Measurements from ENCODE around the gene GNA12.

GNA12 gene

DNA sequence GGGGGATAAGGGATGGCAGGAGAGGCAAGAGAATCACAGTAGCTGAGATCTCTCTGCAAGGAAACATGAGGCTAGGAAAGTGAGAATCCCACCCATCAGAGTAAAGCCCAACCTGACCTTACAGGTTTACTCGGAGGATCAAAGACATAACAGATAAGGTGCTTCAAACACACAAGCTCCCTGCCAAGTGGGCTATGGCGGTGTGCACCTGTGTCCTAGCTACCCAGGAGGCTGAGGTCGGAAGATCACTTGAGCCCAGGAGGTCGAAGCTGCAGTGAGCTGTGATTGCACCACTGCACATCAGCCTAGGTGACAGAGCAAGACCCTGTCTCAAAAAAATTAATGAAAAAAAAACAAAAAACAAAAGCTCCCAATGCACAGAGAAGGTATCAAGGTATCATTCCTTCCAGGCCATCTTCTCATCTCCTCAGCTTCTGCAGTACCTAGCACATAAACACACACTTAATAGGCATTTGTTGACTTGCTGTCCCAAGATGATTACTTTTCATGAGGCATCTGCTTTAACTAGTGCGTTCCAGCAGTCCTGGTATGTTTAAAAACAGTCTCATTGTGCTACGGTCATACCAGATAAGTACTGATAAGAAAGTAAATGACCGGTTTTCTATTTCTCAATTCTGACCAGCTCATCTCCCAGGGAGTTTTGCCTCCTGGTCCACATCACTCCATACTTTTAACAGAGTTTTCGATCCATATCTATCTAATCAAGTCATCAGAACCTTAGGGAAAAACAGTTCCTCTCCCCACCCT lies 13.3 kb downstream of the GNA12 start:
- no peak overlapping the region for H3K4me3 ChIP-seq (ENCODE audit: low read depth, low read length)
- TF ChIP-seq, protein P1, sequence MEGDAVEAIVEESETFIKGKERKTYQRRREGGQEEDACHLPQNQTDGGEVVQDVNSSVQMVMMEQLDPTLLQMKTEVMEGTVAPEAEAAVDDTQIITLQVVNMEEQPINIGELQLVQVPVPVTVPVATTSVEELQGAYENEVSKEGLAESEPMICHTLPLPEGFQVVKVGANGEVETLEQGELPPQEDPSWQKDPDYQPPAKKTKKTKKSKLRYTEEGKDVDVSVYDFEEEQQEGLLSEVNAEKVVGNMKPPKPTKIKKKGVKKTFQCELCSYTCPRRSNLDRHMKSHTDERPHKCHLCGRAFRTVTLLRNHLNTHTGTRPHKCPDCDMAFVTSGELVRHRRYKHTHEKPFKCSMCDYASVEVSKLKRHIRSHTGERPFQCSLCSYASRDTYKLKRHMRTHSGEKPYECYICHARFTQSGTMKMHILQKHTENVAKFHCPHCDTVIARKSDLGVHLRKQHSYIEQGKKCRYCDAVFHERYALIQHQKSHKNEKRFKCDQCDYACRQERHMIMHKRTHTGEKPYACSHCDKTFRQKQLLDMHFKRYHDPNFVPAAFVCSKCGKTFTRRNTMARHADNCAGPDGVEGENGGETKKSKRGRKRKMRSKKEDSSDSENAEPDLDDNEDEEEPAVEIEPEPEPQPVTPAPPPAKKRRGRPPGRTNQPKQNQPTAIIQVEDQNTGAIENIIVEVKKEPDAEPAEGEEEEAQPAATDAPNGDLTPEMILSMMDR (IDR thresholded peaks at IDR 0.05; ENCODE audit: low read depth, low read length): no peak

DNA sequence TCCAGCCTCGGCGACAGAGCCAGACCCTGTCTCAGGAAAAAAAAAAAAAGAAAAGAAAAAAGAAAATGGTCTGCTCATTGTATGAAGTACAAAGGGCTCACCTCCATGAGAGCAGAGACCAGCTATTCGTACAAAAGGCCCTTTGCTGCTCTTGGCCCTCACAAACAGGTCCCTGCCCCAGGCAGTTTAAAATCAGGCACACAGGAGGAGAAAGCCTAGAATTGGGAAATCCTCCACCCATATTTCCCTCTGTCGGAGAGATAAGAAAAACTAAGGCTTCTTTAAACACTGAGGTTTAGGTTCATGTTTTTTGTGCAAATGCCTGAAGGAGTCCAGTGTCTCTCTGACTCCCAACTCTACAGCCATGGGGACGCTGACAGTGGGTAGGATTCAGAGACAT lies 15.1 kb downstream of the GNA12 start:
- TF ChIP-seq, protein P1 (IDR thresholded peaks at IDR 0.05; ENCODE audit: low read depth, low read length): no peak
- no peak overlapping the region for H3K4me3 ChIP-seq (ENCODE audit: low read depth, low read length)

DNA sequence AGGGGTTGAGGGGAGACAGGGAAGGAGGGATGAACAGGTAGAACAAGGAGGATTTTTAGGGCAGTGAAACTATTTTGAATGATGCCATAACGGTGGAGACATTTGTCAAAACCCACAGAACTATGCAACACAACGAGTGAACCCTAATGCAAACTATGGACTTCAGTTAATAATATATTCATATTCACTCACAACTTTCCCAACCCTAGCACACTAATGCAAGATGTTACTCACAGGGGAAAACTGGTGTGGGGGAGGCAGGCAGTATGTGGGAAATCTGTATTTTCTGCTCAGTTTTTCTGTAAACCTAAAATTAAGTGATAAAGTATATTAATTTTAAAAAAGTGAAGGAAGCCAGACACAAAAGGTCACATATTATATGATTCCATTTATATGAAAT lies 17.3 kb downstream of the GNA12 start:
- TF ChIP-seq, protein P1 (IDR thresholded peaks at IDR 0.05; ENCODE audit: low read depth, low read length): no peak
- H3K4me3 ChIP-seq (ENCODE audit: low read depth, low read length): no peak overlapping the region

DNA sequence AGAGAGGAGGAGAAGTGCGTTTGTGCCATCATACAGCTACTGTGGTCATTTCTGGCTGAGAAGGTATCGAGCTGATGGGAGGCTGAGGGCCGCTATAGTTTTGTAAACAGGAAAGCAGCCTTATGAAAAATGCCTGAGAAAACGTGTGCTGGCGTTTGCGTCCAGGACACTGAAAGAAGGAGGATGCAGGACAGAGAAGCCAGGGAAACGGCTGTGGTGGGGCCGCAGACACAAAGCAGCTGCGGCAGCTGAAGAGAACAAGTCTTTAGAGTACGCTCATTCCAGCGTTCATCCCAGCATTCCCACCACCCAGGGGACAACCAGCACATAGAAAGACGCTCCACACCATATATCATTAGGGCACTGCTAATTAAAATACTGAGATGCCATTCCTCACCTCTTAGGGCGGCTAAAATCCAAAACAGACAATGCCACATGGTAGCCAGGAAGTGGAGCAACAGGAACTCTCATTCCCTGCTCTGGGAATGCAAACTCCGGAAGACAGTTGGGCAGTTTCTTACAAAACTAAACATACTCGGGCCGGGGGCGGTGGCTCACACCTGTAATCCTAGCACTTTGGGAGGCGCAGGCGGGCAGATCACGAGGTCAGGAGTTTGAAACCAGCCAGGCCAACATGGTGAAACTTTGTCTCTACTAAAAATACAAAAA lies 18.4 kb downstream of the GNA12 start:
- TF ChIP-seq, protein P1 (IDR thresholded peaks at IDR 0.05; ENCODE audit: low read depth, low read length): no peak
- no peak overlapping the region for H3K4me3 ChIP-seq (ENCODE audit: low read depth, low read length)

DNA sequence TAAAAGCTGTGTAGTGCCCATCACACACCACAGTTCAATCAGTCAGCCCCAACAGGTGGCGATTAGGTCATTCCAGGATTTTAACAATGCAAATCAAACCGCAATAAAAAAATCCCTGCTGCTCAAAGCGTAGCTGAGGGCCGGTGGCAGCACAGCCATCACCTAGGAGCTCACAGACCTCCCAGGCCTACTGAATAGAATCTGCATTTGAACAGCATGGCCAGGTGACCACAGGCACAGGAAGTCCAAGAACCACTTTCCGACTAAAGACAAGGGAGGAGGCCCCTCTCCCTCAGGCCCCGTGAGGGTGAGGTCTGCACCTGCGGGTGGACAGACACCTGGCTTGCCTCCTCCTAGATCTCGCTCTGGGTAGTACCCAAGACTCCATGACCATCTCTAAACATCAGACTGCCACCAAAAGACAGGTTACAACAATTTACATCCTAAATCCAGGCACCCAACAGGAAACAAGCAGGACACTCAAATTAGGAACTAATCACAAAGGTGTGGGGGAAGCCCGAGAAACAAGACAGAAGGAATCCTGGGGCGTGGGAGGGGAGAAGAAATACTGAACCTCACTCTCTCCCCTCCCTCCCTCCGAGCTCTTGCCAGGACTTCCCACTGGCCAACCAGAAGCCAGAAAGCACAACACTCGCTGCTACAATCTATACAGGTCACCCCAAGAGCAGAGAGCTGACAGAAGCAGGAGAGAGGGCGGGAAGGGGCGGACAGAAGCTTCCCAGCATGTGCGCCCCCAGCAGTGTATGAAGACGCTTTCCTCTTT lies 19.2 kb downstream of the GNA12 start:
- TF ChIP-seq, protein P1 (IDR thresholded peaks at IDR 0.05; ENCODE audit: low read depth, low read length): no peak
- no peak overlapping the region for H3K4me3 ChIP-seq (ENCODE audit: low read depth, low read length)

DNA sequence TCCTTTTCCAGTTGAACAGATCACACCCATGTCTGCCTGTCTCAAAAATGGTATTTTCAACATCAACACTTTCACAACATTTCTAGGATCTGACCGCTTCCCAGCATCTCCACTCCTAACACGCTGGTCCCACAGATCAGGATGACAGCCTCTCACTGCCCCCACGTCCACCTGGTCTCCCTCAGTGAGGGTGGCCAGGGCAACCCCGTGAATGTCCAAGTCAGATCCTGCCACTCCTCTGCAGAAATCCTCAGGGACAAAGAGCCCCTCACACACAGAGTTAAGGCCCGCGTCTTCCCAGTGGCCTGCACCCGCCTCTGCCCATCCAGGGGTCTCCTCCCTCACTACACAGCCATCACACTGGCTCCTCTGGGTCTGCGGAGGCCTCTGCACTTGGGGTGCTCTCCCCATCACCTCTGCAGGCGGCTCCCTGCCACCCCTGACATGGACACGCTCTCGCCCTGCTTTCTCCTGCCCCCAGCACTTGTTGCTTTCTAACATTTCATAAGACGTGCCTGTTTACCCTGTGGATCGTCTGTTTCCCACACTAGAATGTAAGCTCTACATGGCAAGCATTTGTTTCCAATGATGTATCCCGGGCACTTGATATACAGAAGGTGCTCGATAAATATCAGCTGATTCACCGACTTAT lies 20.0 kb downstream of the GNA12 start:
- TF ChIP-seq, protein P1 (IDR thresholded peaks at IDR 0.05; ENCODE audit: low read depth, low read length): no peak
- H3K4me3 ChIP-seq (ENCODE audit: low read depth, low read length): no peak overlapping the region
